ENCODE results near the gene WDR7.

DNA sequence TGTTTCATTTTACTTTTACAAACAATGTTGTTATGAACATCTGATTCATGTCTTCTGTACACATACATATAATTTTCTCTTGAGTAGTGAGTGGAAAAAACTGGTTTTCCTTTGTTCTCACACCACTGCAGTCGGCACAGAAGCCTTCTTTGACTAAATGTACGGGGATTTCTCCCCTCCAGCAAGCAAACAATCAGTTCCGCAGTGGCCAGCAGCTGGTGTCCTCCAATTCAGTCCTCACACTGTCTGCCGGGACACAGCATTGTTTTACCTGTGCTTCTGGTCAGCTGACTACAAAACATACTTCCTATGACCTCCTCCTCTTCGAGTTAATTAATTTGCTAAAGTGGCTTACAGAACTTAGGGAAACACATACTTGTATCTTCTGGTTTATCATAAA lies 202.8 kb downstream of the WDR7 start:
- TF ChIP-seq, protein P1, sequence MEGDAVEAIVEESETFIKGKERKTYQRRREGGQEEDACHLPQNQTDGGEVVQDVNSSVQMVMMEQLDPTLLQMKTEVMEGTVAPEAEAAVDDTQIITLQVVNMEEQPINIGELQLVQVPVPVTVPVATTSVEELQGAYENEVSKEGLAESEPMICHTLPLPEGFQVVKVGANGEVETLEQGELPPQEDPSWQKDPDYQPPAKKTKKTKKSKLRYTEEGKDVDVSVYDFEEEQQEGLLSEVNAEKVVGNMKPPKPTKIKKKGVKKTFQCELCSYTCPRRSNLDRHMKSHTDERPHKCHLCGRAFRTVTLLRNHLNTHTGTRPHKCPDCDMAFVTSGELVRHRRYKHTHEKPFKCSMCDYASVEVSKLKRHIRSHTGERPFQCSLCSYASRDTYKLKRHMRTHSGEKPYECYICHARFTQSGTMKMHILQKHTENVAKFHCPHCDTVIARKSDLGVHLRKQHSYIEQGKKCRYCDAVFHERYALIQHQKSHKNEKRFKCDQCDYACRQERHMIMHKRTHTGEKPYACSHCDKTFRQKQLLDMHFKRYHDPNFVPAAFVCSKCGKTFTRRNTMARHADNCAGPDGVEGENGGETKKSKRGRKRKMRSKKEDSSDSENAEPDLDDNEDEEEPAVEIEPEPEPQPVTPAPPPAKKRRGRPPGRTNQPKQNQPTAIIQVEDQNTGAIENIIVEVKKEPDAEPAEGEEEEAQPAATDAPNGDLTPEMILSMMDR (conservative IDR thresholded peaks at IDR 0.05; ENCODE audit: low read depth, low read length): no peak
- TF ChIP-seq CEBPB (IDR thresholded peaks at IDR 0.05; ENCODE audit: low read depth, low read length) (no peak), POLR2A (IDR thresholded peaks at IDR 0.05; ENCODE audit: low read depth, low read length) (no peak), MAZ (IDR thresholded peaks at IDR 0.05; ENCODE audit: borderline replicate concordance, low read depth, low read length) (no peak), RFX5 (IDR thresholded peaks at IDR 0.05; ENCODE audit: low read depth, low read length) (no peak), MAFK (IDR thresholded peaks at IDR 0.05; ENCODE audit: low read depth, low read length) (no peak), SMC3 (IDR thresholded peaks at IDR 0.05; ENCODE audit: low read depth, low read length) (no peak), NFE2L2 (IDR thresholded peaks at IDR 0.05; ENCODE audit: low read depth, low read length) (no peak), RCOR1 (IDR thresholded peaks at IDR 0.05; ENCODE audit: insufficient replicate concordance, low read length) (no peak), MXI1 (IDR thresholded peaks at IDR 0.05; ENCODE audit: borderline replicate concordance, low read depth, low read length) (no peak), CHD1 (IDR thresholded peaks at IDR 0.05; ENCODE audit: low read depth, low read length) (no peak)
- TF ChIP-seq, protein P2, sequence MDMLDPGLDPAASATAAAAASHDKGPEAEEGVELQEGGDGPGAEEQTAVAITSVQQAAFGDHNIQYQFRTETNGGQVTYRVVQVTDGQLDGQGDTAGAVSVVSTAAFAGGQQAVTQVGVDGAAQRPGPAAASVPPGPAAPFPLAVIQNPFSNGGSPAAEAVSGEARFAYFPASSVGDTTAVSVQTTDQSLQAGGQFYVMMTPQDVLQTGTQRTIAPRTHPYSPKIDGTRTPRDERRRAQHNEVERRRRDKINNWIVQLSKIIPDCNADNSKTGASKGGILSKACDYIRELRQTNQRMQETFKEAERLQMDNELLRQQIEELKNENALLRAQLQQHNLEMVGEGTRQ (IDR thresholded peaks at IDR 0.05; ENCODE audit: low read depth, low read length): no peak
- TF ChIP-seq, protein P3, sequence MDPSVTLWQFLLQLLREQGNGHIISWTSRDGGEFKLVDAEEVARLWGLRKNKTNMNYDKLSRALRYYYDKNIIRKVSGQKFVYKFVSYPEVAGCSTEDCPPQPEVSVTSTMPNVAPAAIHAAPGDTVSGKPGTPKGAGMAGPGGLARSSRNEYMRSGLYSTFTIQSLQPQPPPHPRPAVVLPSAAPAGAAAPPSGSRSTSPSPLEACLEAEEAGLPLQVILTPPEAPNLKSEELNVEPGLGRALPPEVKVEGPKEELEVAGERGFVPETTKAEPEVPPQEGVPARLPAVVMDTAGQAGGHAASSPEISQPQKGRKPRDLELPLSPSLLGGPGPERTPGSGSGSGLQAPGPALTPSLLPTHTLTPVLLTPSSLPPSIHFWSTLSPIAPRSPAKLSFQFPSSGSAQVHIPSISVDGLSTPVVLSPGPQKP (IDR thresholded peaks at IDR 0.05; ENCODE audit: borderline replicate concordance, low read depth, low read length): no peak
